Stimulated activated CD4-positive, alpha-beta T cell treated with anti-CD3 and anti-CD28 coated beads, Interleukin-1b, Interleukin-23, amount 100 ng/mL, for 24 hours (primary cell): ENCODE measurements around the gene NUDT11.
"Not testable (repeated sequence)": the region's sequence is repeated elsewhere in the genome, so short reads cannot be mapped to it uniquely, and the experiment has no call there.

Experiments used
- DNase-seq, 4 experiments: peaks; one replicate each; pipeline ENCODE4 v3.0.0-alpha.2; 2020; ENCODE audit warnings: low read depth in 4 of 4, low spot score in 1 of 4

The NUDT11 gene

GRCh38 chrX:51496501-51497291 lies at the start of gene NUDT11:
Gene NUDT11 (minus strand): TSS chrX:51496592. CDS start chrX:51496444, 148 bp downstream.
- peak in 3 of 4 experiments; percentile 18 to 32 (median 21) for DNase-seq

- no peak for DNase-seq
Measured at GRCh38 chrX:51520393-51520792, 24.0 kb upstream of the NUDT11 start.

- DNase-seq = not testable (repeated sequence)
Measured at GRCh38 chrX:51519131-51519530, 22.7 kb upstream of the NUDT11 start.

GRCh38 chrX:51507551-51507950 lies 11.2 kb upstream of the NUDT11 start:
- DNase-seq = no peak

GRCh38 chrX:51495701-51496488 lies 497 bp downstream of the NUDT11 start:
- DNase-seq = not testable (repeated sequence)

- no peak for DNase-seq
Measured at GRCh38 chrX:51494409-51494808, 2.0 kb downstream of the NUDT11 start.

- no peak for DNase-seq
Measured at GRCh38 chrX:51487960-51488267, 8.5 kb downstream of the NUDT11 start.

DNA sequence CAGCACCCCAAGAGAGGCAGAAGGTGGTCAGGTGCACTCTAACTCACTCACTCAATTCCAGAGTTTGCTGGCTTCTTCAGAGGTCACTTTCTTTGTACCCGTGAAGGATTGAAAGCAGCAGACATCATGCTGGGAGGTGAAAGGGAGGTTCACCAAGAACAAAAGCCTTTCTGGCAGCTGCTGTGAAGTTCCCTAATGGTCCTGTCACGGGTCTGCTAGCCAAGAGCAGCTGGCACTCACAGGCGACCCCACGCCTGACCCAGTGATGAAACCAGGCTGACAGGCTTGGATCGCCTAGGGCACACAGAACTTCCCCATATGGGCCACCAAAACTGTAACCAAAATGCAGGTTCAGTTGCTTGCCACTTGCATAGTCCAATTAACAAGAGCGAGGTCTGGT lies 11.8 kb downstream of the NUDT11 start:
- no peak for DNase-seq

- not testable (repeated sequence) for DNase-seq
Measured at GRCh38 chrX:51482411-51482810, 14.0 kb downstream of the NUDT11 start.

DNA sequence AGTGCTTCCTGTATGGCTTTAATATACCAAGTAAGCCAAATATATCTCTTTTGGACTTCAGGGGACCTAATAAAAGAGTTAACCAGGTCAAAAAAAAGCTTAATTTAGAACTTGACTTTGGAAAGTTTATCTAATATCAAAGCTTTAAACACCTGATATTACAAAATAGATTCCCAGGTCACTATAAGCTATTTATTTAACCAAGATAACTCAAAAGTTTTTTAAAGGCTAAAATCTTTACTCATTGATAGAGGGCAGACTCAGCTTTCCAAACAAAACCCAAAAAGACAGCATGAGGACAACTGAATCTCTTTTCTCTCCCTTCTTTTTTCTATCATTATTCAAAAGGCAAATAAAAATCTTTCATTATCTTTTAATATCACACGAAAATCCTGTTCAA lies 19.5 kb downstream of the NUDT11 start:
- DNase-seq = no peak

DNA sequence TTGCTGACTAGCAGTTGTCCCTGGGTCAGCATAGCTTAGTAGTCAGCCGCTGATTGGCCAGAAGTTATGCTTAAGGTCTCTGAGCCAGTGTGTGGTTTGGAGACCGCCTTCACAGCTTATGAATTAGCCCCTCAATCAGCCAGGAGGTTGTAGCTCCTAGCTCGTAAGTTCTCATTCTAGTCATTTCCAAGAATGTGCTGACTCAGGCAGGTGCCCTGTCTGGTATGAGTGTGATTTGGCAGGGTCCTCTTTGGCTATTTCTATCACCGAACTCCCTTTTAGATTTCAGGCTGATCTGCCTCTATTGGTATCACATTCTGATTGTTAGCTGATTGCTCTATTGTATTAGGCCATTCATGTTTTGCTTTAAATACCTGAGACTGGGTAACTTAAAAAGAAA lies 33.1 kb downstream of the NUDT11 start:
- no peak for DNase-seq

DNA sequence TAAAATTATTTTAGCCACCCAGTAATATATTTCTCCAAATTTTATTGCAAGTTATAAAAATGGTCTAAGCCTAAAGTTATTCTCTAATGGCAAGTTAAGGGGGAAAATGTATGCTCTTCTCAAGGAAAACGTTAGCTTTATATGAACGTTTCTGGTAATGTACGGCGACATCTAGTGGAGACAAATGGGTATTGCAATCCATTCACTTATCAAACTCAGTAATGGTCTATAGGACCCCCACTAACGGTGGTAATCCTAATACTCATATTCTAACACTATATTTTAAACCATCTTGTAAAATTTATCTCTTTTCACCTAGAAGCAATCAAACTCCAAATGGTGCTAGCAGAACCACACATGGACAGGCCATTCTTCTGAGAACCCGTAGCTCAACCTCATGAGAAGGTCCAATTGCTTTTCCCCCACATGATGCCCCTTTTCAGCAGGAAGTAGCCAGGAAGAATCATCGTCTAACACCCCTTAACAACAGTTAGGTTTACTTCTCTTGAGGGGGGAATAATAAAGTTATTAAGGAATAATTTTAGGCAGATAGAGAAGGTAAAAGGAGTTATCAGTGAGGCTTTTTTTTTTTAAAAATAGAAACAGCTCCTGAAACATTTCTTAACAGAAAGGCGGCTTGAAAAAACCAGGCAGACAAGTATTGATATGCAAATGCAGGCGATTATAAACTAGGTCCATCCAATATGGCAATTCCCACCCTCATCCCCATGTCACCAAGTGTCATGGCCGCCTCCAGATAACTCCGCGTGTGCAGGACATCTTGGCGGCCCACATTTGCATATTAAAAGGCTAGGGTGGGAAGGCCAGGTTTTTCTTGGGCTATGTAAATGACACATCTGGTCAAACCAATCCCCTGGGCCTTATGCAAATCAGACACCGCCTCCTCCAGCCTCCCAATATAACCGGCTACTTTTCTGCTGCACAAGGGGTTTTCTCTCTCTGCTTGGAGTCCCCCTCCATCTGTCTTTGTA lies 35.0 kb downstream of the NUDT11 start:
- no peak for DNase-seq

DNA sequence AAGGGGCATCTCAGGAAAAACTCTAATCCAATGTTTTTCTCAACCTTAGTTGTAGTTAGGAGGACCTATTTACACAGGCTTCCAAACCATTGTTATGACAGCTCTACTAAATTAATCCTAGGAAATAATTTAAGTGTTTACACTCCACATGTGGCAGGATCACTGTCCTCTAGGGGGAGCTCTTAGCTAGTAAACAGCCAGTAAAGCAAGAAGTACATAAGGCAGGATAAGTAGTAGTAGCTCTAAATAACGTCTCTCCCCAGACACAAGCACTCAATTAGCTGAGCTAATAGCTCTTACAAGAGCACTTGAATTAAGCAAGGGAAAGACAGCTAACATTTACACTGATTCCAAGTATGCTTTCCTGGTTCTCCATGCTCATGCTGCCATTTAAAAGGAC lies 37.3 kb downstream of the NUDT11 start:
- DNase-seq = peak in 1 of 4 experiments; percentile 7

GRCh38 chrX:51456814-51457213 lies 39.6 kb downstream of the NUDT11 start:
- no peak for DNase-seq

DNA sequence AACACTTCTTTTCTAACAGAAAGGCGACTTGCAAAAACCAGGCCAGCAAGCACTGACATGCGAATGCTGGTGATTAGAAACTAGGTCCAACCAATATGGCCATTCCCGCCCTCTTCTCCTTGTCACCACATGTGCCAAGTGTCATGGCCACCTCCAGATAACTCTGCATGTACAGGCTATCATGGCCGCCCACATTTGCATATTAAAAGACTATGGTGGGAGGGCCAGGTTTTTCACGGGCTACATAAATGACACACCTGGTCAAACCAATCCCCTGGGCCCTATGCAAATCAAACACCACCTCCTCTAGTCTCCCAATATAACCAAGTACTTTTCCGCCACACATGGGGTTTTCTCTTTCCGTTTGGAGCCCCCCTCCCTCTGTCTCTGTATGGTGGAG lies 40.1 kb downstream of the NUDT11 start:
- DNase-seq = no peak

DNA sequence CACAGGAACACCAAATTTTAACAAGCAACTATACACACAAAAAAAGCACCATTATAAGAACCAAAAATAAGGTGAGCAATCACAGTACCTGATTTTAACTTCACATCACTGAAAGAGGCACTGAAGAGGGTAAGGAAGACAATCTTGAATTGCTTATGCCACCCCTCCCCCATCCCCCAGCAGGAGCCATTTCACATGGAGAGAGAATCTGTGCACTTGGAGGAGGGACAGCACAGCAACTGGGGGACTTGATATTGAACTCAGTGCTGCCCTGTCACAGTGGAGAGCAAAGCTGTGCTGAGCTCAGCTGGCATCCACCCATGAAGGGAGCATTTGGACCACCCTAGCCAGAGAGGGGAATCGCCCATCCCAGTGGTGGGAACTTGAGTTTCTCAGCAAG lies 56.0 kb downstream of the NUDT11 start:
- DNase-seq = no peak
